HepG2 (cell line): ENCODE data around the gene TMCC1. TPM values are rescaled to one million over a fixed set of nuclear protein-coding genes. Genes with fewer than 3 reads are reported as not detected.

ENCODE experiments used
- ARID5B ChIP-seq: IDR thresholded peaks from 2 replicates; pipeline ENCODE4 v1.4.0; 2020; ENCODE audit warnings: mild to moderate bottlenecking, missing genetic modification reagents
- ETV5 ChIP-seq: IDR thresholded peaks from 2 replicates; pipeline ENCODE4 v1.6.1; 2018; ENCODE audit warnings: missing biosample characterization, missing genetic modification reagents, inconsistent platforms, borderline replicate concordance
- HMG20A ChIP-seq: IDR thresholded peaks from 2 replicates; pipeline ENCODE4 v1.6.1; 2016; ENCODE audit warnings: borderline replicate concordance
- PAXIP1 ChIP-seq: sonication (generic); formaldehyde crosslinking; conservative IDR thresholded peaks from 2 replicates; pipeline ENCODE4 v1.4.0; 2020; ENCODE audit warnings: mild to moderate bottlenecking, missing genetic modification reagents, moderate library complexity
- PHF8 ChIP-seq: sonication (generic); formaldehyde crosslinking; IDR thresholded peaks from 2 replicates; pipeline ENCODE4 v1.5.0; 2020; ENCODE audit warnings: missing genetic modification reagents
- RBAK ChIP-seq: sonication (generic); formaldehyde crosslinking; IDR thresholded peaks from 2 replicates; pipeline ENCODE4 v1.5.1; 2020; ENCODE audit warnings: mild to moderate bottlenecking, missing genetic modification reagents
- RFXAP ChIP-seq: sonication (generic); formaldehyde crosslinking; IDR thresholded peaks from 2 replicates; pipeline ENCODE4 v1.4.0; 2020; ENCODE audit warnings: missing genetic modification reagents, borderline replicate concordance
- SAP130 ChIP-seq: IDR thresholded peaks from 2 replicates; pipeline ENCODE4 v1.6.1; 2016; ENCODE audit warnings: low read depth
- SKI ChIP-seq: fragments of 450-650 bp; IDR thresholded peaks from one replicate; pipeline ENCODE4 v1.6.1; 2018; ENCODE audit warnings: mild to moderate bottlenecking; ENCODE audit not compliant: partially characterized antibody
- SMAD9 ChIP-seq: sonication (generic); formaldehyde crosslinking; IDR thresholded peaks from 2 replicates; pipeline ENCODE4 v1.5.1; 2020; ENCODE audit warnings: mild to moderate bottlenecking, missing genetic modification reagents
- STAG1 ChIP-seq: sonication (generic); formaldehyde crosslinking; IDR thresholded peaks from 2 replicates; pipeline ENCODE4 v1.4.0; 2020; ENCODE audit warnings: missing genetic modification reagents
- TFDP1 ChIP-seq: IDR thresholded peaks from 2 replicates; pipeline ENCODE4 v1.6.1; 2016; ENCODE audit warnings: missing compliant biosample characterization, missing genetic modification reagents, borderline replicate concordance
- ZNF225 ChIP-seq: sonication (generic); formaldehyde crosslinking; IDR thresholded peaks from 2 replicates; pipeline ENCODE4 v1.4.0; 2020; ENCODE audit warnings: mild to moderate bottlenecking, missing genetic modification reagents
- ZNF484 ChIP-seq: sonication (generic); formaldehyde crosslinking; IDR thresholded peaks from 2 replicates; pipeline ENCODE4 v1.5.1; 2020; ENCODE audit warnings: mild to moderate bottlenecking, low read depth, missing genetic modification reagents, borderline replicate concordance
- ZNF75D ChIP-seq: sonication (generic); formaldehyde crosslinking; IDR thresholded peaks from 2 replicates; pipeline ENCODE4 v1.8.1; 2023; ENCODE audit warnings: missing genetic modification reagents, mild to moderate bottlenecking, borderline replicate concordance
- ZNF766 ChIP-seq: sonication (generic); formaldehyde crosslinking; IDR thresholded peaks from 2 replicates; pipeline ENCODE4 v1.5.0; 2020; ENCODE audit warnings: missing genetic modification reagents, borderline replicate concordance
- polyA plus RNA-seq, 8 experiments: library from polyadenylated mRNA; depleted of rRNA in 3 of 8; stranded (reverse) in 7 of 8; unstranded in 1 of 8; fragments of >200 nt; fragmentation: Illumina TruSeq in 4 of 8; extraction: Trizol in 4 of 8; gene quantifications; 2 replicates each; pipeline versions ENCODE4 v1.2.1 to v1.2.3, GENCODE V29; 2011 to 2016; ENCODE audit warnings: low read depth in 4 of 8, missing spikeins in 1 of 8, mixed read lengths in 1 of 8; ENCODE audit not compliant: insufficient read depth in 1 of 8
- total RNA-seq, 5 experiments: library from RNA; depleted of rRNA; stranded (reverse); fragments of >200 nt; fragmentation: Illumina TruSeq; extraction: Trizol; gene quantifications; 2 replicates each; pipeline ENCODE4 v1.2.3, GENCODE V29; 2016; ENCODE audit warnings: low read depth in 1 of 5

TMCC1 gene
- total and polyA plus RNA-seq, 2 of the 13 experiments (the other 11 are each of a cell fraction or from before 2014, with no cell fraction given) = 12.1 to 264 TPM

- TF ChIP-seq PAXIP1 (CRISPR knock-in tag) (0 out of 2 replicates have a peak, but pooled peaks have one; percentile 22), TFDP1 (CRISPR knock-in tag) (0 out of 2 replicates have a peak, but pooled peaks have one; percentile 27), SKI (peak; percentile 15), SMAD9 (CRISPR knock-in tag) (no peak), ZNF766 (no peak), ZNF225 (CRISPR knock-in tag) (no peak; the same call in 1 of the 2 replicates), ETV5 (CRISPR knock-in tag) (peak; percentile 57; the same call in 1 of the 2 replicates), STAG1 (CRISPR knock-in tag) (peak; percentile 76), SAP130 (peak; percentile 31; the same call in 1 of the 2 replicates), RFXAP (CRISPR knock-in tag) (no peak), ARID5B (no peak), RBAK (CRISPR knock-in tag) (no peak), ZNF484 (no peak), ZNF75D (CRISPR knock-in tag) (no peak), PHF8 (CRISPR knock-in tag) (no peak), HMG20A (no peak)
These were observed 285.2 kb downstream of the TMCC1 start (continued) for GRCh38 chr3:129608087-129608935.
